SK-N-MC (cell line): Measurements from ENCODE around the gene TMEM145.

Experiments
- DNase-seq: peaks from one replicate; pipeline ENCODE4 v3.0.0-alpha.2; 2011; ENCODE audit warnings: low read depth, low spot score
- H3K27ac ChIP-seq: fragments of 200-600 bp; sonication (generic); 2 replicates; pipeline ENCODE4 v1.5.1; 2016; ENCODE audit warnings: mixed run types
- H3K36me3 ChIP-seq: fragments of 200-600 bp; sonication (generic); 2 replicates; pipeline ENCODE4 v1.6.1; 2017; ENCODE audit warnings: antibody characterized with exemption, low read length, mixed read lengths; ENCODE audit not compliant: insufficient read depth
- H3K4me3 ChIP-seq: fragments of 200-600 bp; sonication (generic); 2 replicates; pipeline ENCODE4 v1.5.1; 2016
- H3K9ac ChIP-seq: fragments of 200-600 bp; sonication (generic); 2 replicates; pipeline ENCODE4 v1.8.0; 2017; ENCODE audit warnings: mixed run types, mixed read lengths; ENCODE audit not compliant: insufficient read length
- H3K9me3 ChIP-seq: fragments of 200-600 bp; sonication (generic); 2 replicates; pipeline ENCODE4 v1.6.1; 2017; ENCODE audit warnings: low read depth, mild to moderate bottlenecking, antibody characterized with exemption, low read length, moderate library complexity, mixed read lengths
- EZH2 ChIP-seq: fragments of 200-600 bp; sonication (generic); IDR thresholded peaks from one replicate; pipeline ENCODE4 v1.6.1; 2017; ENCODE audit warnings: antibody characterized with exemption
- FOXP2 ChIP-seq: optimal IDR thresholded peaks from 2 replicates; pipeline ENCODE3; 2011; ENCODE audit warnings: mild to moderate bottlenecking, moderate library complexity; ENCODE audit not compliant: insufficient read depth; ENCODE audit errors: extremely low read length, control extremely low read depth
- POLR2AphosphoS5 ChIP-seq: IDR thresholded peaks from 2 replicates; pipeline ENCODE4 v1.6.1; 2012; ENCODE audit warnings: mild to moderate bottlenecking, low read depth, low read length, borderline replicate concordance

Gene TMEM145

DNA sequence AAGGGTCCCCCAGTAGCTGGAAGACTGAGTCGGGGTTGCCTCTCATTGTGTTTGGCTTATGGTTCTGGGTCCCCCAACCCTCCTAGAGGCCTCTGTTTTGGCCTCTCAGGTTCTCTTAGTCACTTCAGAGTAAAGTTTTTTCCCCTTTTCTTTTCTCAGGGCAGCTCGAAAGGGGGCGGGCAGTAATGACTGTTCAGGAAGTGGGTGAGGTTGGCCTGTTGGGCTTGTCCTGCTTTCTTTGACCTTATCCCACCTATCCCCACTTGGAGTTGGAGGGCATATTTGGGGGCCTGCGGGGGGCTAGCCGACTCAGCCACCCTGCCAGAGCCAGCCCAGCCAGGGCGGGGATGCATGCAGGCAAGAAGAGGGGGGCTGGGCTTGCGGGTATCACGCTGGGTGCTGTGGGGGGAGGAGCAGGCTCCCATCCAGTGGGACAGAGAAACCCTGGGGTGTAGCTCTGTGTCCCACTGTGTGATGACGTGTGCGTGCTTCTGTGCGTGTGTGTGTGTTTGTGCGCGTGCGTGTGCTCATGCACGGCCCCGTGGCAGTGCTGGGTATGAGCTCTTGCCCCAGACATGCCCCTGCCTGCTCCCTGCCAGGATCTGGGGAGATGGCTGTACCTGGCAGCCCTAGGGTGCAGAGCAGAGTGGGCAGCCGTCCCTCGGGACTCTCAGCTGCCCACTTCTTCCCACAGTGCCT is 42.6 kb upstream of the TMEM145 start:
- no peak for DNase-seq
- Histone ChIP-seq H3K27ac (peak overlapping the region; percentile 72), H3K4me3 (peak overlapping the region; percentile 83), H3K9me3 (no peaks in the 10 kb centered on the region), H3K9ac (peak overlapping the region; percentile 79), H3K36me3 (no peaks in the 10 kb centered on the region; the same call in 1 of the 2 replicates)
- TF ChIP-seq POLR2AphosphoS5 (0 out of 2 replicates have a peak, but pooled peaks have one; percentile 25), FOXP2 (no peak)

DNA sequence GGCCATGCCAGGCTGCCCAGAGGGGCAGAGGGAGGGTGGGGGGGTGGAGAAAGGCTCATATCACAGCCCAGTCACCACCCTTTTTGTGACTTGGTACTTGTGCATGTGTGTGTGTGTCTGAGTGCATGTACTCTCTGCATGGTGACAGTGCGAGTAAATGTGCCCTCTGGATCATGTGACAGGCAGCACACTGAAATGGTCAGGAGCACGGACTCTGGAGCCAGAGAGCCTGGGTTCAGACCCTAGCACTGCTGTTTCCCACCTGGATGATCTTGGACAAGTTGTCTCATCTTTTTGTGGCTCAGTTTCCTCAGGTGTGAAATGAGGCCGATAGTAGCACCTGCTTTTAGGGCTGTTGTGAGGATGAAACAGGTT is 42.1 kb upstream of the TMEM145 start:
- Histone ChIP-seq H3K36me3 (no peaks in the 10 kb centered on the region; the same call in 1 of the 2 replicates), H3K4me3 (peak overlapping the region; percentile 83)

DNA sequence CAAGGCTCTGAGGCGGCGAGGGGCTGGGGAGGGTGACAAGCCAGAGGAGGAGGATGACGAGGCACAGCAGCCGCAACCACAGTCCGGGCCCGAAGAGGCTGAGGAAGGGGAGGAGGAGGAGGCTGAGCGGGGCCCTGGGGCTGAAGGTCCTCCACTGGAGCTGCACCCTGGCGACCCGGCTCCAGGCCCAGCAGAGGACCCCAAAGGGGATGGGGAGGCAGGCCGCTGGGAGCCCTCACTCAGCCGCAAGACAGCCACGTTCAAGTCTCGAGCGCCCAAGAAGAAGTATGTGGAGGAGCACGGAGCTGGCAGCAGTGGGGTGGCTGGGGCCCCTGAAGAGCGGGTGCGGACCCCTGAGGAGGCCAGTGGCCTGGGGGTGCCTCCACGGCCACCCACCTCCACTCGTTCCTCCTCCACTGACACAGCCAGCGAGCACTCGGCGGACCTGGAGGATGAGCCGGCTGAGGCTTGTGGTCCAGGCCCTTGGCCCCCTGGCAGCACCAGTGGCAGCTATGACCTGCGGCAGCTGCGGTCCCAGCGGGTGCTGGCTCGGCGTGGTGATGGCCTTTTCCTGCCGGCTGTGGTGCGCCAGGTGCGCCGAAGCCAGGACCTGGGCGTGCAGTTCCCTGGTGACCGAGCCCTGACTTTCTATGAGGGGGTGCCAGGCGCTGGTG is 41.1 kb upstream of the TMEM145 start:
- DNase-seq: no peak
- Histone ChIP-seq H3K4me3 (no peak overlapping the region), H3K27ac (no peak overlapping the region), H3K9ac (no peak overlapping the region), H3K9me3 (no peaks in the 10 kb centered on the region), H3K36me3 (no peaks in the 10 kb centered on the region; the same call in 1 of the 2 replicates)
- no peak for TF ChIP-seq FOXP2

More for the DNA sequence above, 42.1 kb upstream of the TMEM145 start:
- Histone ChIP-seq H3K9me3 (no peaks in the 10 kb centered on the region), H3K27ac (no peak overlapping the region), H3K9ac (no peak overlapping the region)
- no peak for DNase-seq
- TF ChIP-seq POLR2AphosphoS5 (no peak), EZH2 (no peak), FOXP2 (no peak)

DNA sequence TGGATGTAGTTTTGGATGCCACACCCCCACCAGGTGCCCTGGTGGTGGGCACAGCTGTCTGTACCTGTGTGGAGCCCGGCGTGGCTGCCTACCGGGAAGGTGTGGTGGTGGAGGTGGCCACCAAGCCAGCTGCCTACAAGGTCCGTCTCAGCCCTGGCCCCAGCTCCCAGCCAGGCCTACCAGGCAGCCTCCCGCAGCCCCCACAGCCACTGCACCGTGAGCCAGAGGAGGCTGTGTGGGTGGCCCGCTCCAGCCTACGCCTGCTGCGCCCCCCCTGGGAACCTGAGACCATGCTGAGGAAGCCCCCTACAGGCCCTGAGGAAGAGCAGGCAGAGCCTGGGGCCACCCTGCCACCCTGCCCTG is 40.6 kb upstream of the TMEM145 start:
- no peak for DNase-seq
- H3K27ac ChIP-seq: no peak overlapping the region
- no peaks in the 10 kb centered on the region; the same call in 1 of the 2 replicates for H3K36me3 ChIP-seq
- no peaks in the 10 kb centered on the region for H3K9me3 ChIP-seq
- H3K9ac ChIP-seq: no peak overlapping the region
- no peak for TF ChIP-seq POLR2AphosphoS5
- TF ChIP-seq EZH2: no peak
- TF ChIP-seq FOXP2: no peak
- no peak overlapping the region for H3K4me3 ChIP-seq

DNA sequence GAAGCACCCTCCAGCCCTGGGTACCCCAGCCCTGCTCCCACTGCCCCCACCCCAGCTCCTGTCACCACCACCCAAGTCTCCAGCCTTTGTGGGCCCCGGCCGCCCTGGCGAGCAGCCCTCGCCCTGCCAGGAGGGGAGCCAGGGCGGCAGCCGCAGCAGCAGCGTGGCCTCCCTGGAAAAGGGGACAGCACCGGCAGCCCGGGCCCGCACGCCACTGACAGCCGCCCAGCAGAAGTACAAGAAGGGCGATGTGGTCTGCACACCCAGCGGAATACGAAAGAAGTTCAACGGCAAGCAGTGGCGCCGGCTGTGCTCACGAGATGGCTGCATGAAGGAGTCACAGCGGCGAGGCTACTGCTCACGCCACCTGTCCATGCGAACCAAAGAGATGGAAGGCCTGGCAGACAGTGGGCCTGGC is 40.1 kb upstream of the TMEM145 start:
- Histone ChIP-seq H3K9ac (no peak overlapping the region), H3K27ac (no peak overlapping the region), H3K9me3 (no peaks in the 10 kb centered on the region), H3K36me3 (no peaks in the 10 kb centered on the region; the same call in 1 of the 2 replicates), H3K4me3 (no peak overlapping the region)
- no peak for TF ChIP-seq EZH2
- TF ChIP-seq POLR2AphosphoS5: no peak
- DNase-seq: no peak

DNA sequence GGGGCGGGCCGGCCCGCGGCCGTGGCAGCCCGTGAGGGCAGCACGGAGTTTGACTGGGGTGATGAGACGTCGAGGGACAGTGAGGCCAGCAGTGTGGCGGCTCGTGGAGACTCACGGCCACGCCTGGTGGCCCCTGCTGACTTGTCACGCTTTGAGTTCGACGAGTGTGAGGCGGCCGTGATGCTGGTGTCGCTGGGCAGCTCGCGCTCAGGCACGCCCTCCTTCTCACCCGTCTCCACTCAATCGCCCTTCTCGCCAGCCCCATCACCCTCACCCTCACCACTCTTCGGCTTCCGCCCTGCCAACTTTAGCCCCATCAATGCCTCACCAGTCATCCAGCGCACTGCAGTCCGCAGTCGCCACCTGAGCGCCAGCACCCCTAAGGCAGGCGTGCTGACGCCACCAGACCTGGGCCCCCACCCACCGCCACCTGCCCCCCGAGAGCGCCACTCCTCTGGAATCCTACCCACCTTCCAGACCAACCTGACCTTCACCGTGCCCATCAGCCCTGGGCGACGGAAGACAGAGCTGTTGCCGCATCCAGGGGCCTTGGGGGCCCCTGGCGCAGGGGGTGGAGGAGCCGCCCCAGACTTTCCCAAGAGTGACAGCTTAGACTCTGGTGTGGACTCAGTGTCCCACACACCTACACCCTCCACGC is 39.6 kb upstream of the TMEM145 start:
- H3K4me3 ChIP-seq: no peak overlapping the region
- H3K9ac ChIP-seq: no peak overlapping the region
- no peak overlapping the region for H3K27ac ChIP-seq
- H3K36me3 ChIP-seq: no peaks in the 10 kb centered on the region; the same call in 1 of the 2 replicates
- TF ChIP-seq FOXP2 (no peak), EZH2 (no peak), POLR2AphosphoS5 (no peak)
- DNase-seq: no peak
- H3K9me3 ChIP-seq: no peaks in the 10 kb centered on the region

DNA sequence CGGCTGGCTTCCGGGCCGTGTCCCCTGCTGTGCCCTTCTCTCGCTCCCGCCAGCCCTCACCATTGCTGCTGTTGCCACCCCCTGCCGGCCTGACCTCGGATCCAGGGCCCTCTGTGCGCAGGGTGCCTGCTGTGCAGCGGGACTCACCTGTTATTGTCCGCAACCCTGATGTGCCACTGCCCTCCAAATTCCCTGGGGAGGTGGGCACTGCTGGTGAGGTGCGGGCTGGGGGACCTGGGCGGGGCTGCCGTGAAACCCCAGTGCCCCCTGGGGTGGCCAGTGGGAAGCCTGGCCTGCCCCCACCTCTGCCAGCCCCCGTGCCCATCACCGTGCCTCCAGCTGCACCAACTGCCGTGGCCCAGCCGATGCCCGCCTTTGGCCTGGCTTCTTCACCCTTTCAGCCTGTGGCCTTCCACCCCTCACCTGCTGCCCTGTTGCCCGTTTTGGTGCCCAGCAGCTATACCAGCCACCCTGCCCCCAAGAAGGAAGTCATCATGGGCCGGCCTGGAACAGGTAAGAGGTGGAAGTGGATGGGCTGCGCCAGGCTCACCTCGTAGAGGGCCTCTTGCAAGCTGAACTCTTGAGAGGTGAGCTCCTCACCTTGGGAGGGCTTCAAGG is 38.9 kb upstream of the TMEM145 start:
- no peak for DNase-seq
- Histone ChIP-seq H3K36me3 (no peaks in the 10 kb centered on the region; the same call in 1 of the 2 replicates), H3K9me3 (no peaks in the 10 kb centered on the region), H3K9ac (no peak overlapping the region), H3K27ac (0 out of 2 replicates have a peak overlapping the region, but pooled peaks have one; percentile 13), H3K4me3 (no peak overlapping the region)
- TF ChIP-seq FOXP2: no peak

DNA sequence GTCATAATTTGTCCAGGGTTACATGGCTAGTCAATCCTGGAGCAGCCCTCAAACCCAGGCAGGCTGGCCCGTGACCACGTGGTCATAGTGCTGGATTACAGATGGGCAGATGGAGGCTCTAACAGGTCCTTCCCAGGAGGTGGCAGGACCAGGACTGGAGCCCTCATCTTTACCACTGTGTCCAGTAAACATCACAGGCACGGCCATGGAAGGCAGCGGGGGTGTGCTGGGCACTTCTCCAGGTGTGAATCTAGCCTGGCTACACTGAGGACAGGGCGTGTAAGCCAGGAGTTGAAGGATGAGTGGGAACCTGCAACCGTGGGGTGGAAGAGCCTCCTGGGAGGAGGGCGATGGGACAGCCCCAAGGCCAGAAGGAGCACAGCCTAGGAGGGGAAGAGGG is 38.0 kb upstream of the TMEM145 start:
- Histone ChIP-seq H3K9me3 (no peaks in the 10 kb centered on the region), H3K27ac (no peak overlapping the region), H3K36me3 (no peaks in the 10 kb centered on the region; the same call in 1 of the 2 replicates), H3K9ac (no peak overlapping the region), H3K4me3 (no peak overlapping the region)
- TF ChIP-seq POLR2AphosphoS5 (no peak), EZH2 (no peak), FOXP2 (no peak)
- no peak for DNase-seq
